Astrocyte of the cerebellum (primary cell): ENCODE measurements around the gene ALOX5AP.

Experiments
- DNase-seq: peaks from one replicate; pipeline ENCODE4 v3.0.0-alpha.2; 2011; ENCODE audit warnings: low read depth
- H3K4me3 ChIP-seq: 2 replicates; pipeline ENCODE4 v1.5.1; 2011; ENCODE audit warnings: mild to moderate bottlenecking, low read depth, low read length, moderate library complexity
- in situ Hi-C: cut with HindIII; loops from 2 replicates; pipeline ENCODE4 v1.10.0; 2017; ENCODE audit warnings: low sequenced_read_pairs
- TF ChIP-seq, protein P1 (sequence below): IDR thresholded peaks from 2 replicates; pipeline ENCODE4 v1.5.1; 2012; ENCODE audit warnings: low read length, low read depth, moderate library complexity, mild to moderate bottlenecking; ENCODE audit errors: missing control alignments

Gene ALOX5AP

DNA sequence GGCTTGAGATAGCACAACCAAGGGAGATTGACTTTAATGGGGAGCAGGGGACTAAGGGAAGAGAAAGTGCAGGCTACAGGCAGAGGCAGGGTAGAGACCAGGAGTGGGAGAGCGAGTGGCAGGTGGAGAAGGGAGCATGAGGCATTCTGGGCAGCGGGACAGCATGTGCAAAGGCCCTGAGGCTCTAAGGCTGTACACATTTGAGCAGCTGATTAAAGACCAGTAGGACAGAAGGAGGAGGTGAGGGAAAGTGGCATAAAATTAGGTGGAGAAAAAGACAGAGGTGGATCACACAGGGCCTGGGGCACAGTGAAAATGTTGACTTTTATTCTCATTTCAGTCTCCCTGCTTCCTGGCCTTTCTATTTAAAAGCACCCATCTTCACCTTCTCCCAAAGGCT, 74.4 kb downstream of the ALOX5AP start:
- H3K4me3 ChIP-seq, result no peak overlapping the region
- in situ Hi-C loops, result loop anchor here (5.0 kb wide), 1 partner anchor 43 kb away; no protein-coding TSS in a partner anchor
- DNase-seq, result no peak
- TF ChIP-seq, protein P1, sequence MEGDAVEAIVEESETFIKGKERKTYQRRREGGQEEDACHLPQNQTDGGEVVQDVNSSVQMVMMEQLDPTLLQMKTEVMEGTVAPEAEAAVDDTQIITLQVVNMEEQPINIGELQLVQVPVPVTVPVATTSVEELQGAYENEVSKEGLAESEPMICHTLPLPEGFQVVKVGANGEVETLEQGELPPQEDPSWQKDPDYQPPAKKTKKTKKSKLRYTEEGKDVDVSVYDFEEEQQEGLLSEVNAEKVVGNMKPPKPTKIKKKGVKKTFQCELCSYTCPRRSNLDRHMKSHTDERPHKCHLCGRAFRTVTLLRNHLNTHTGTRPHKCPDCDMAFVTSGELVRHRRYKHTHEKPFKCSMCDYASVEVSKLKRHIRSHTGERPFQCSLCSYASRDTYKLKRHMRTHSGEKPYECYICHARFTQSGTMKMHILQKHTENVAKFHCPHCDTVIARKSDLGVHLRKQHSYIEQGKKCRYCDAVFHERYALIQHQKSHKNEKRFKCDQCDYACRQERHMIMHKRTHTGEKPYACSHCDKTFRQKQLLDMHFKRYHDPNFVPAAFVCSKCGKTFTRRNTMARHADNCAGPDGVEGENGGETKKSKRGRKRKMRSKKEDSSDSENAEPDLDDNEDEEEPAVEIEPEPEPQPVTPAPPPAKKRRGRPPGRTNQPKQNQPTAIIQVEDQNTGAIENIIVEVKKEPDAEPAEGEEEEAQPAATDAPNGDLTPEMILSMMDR, result no peak

DNA sequence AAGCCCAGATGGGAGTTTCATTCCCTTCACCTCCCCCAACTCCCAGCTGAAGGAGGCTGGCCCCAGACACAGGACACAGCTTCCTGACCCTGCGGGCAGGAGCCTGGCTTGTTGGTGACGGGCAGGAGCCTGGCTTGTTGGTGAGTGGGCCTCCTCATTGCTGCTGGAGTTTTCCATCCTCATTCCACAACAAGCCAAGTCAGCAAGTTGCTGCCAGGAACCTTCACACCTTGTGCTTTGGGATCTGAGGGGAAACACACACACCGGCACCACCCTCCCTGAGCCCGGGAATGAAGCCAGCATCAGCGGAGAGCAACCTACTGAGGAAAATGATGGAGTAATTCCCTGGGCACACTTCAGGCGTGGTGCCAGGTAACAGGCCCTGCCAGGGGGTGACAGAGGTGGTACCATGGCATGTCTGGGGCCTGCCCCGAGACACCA, 74.9 kb downstream of the ALOX5AP start:
- in situ Hi-C loops, result no loop called here
- H3K4me3 ChIP-seq, result no peak overlapping the region
- TF ChIP-seq, protein P1, result no peak
- DNase-seq, result no peak

DNA sequence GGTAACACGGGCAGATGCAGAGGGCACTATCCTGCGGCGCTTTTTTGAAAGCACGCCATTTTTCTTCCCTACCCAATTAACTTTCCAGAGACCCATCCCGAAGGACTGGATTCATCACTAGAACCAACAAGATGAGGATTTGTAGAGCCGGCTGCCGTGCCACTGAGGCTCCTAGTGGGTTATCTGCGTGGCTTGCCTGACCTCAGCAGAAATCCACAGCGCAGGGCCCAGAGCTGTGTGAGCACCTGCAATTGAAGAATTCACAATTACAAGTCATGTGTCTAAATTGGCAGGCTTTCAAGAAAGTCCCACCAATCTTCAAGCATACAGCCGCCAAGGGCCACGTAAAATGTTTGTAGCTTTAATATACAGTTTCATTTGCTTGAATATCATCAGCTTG, 75.5 kb downstream of the ALOX5AP start:
- TF ChIP-seq, protein P1, result no peak
- in situ Hi-C loops, result no loop called here
- H3K4me3 ChIP-seq, result no peak overlapping the region
- no peak for DNase-seq
